ENCODE data around the gene VSTM2B.

The VSTM2B gene

GRCh38 chr19:29571181-29571580, 45.4 kb downstream of the VSTM2B start:
- no peak for FAIRE-seq

GRCh38 chr19:29573486-29573885, 47.7 kb downstream of the VSTM2B start:
- FAIRE-seq: no peak

GRCh38 chr19:29574510-29574909, 48.7 kb downstream of the VSTM2B start:
- no peak for FAIRE-seq

GRCh38 chr19:29576046-29576606, 50.3 kb downstream of the VSTM2B start:
- FAIRE-seq: no peak

GRCh38 chr19:29576761-29577648, 51.2 kb downstream of the VSTM2B start:
- FAIRE-seq: no peak

- FAIRE-seq: no peak
Measured at GRCh38 chr19:29577649-29577963, 51.8 kb downstream of the VSTM2B start.

- no peak for FAIRE-seq
Measured at GRCh38 chr19:29578349-29578748, 52.6 kb downstream of the VSTM2B start.

GRCh38 chr19:29579308-29579910, 53.6 kb downstream of the VSTM2B start:
- FAIRE-seq: no peak

GRCh38 chr19:29581398-29581797, 55.6 kb downstream of the VSTM2B start:
- no peak for FAIRE-seq

- FAIRE-seq: no peak
Measured at GRCh38 chr19:29583196-29583999, 57.6 kb downstream of the VSTM2B start.

GRCh38 chr19:29586401-29586800, 60.6 kb downstream of the VSTM2B start:
- FAIRE-seq: no peak

GRCh38 chr19:29587059-29587458, 61.3 kb downstream of the VSTM2B start:
- FAIRE-seq: no peak

GRCh38 chr19:29587518-29587986, 61.8 kb downstream of the VSTM2B start:
- FAIRE-seq: no peak

- no peak for FAIRE-seq
Measured at GRCh38 chr19:29588095-29588494, 62.3 kb downstream of the VSTM2B start.

- no peak for FAIRE-seq
Measured at GRCh38 chr19:29590278-29590677, 64.5 kb downstream of the VSTM2B start.

- no peak for FAIRE-seq
Measured at GRCh38 chr19:29591670-29592069, 65.9 kb downstream of the VSTM2B start.

GRCh38 chr19:29593869-29594268, 68.1 kb downstream of the VSTM2B start:
- FAIRE-seq: no peak

GRCh38 chr19:29596080-29596727, 70.4 kb downstream of the VSTM2B start:
- no peak for FAIRE-seq

GRCh38 chr19:29596885-29597525, 71.2 kb downstream of the VSTM2B start:
- no peak for FAIRE-seq

GRCh38 chr19:29598036-29598435, 72.2 kb downstream of the VSTM2B start:
- FAIRE-seq: no peak

GRCh38 chr19:29598496-29598895, 72.7 kb downstream of the VSTM2B start:
- no peak for FAIRE-seq

GRCh38 chr19:29603308-29603707, 77.5 kb downstream of the VSTM2B start:
- FAIRE-seq: no peak
